WTC11 (cell line): Measurements from ENCODE around the gene SLC24A3. TPM values are rescaled to one million over a fixed set of nuclear protein-coding genes. Genes with fewer than 3 reads are reported as not detected.

ENCODE experiments used
- ATAC-seq: fragments of 200-7000 bp; cut with Tn5 transposase; 2 replicates; pipeline ENCODE4 v1.10.0; 2021; ENCODE audit warnings: mild to moderate bottlenecking, moderate library complexity
- CTCF ChIA-PET: fragments of 300-600 bp; sonication (Branson Sonifier 250); formaldehyde crosslinking; loops from one replicate; lab custom pipeline; 2021; ENCODE audit warnings: antibody characterized with exemption; lab: Charles Lee
- POLR2A ChIA-PET: fragments of 350-600 bp; sonication (Branson Sonifier 250); formaldehyde crosslinking; loops from one replicate; lab custom pipeline; 2021; ENCODE audit warnings: antibody characterized with exemption; lab: Charles Lee
- DNase-seq: peaks from one replicate; pipeline ENCODE4 v3.0.0; 2021; ENCODE audit warnings: low spot score
- H3K27ac Mint-ChIP-seq: 2 replicates; pipeline ENCODE4 v1.8.0; 2021; ENCODE audit warnings: mixed read lengths
- H3K27me3 Mint-ChIP-seq: 2 replicates; pipeline ENCODE4 v1.8.0; 2021; ENCODE audit warnings: low read depth, mild to moderate bottlenecking, moderate library complexity, mixed read lengths
- H3K36me3 Mint-ChIP-seq: 2 replicates; pipeline ENCODE4 v1.8.0; 2021; ENCODE audit warnings: mixed read lengths
- H3K4me1 Mint-ChIP-seq: 2 replicates; pipeline ENCODE4 v1.8.0; 2022; ENCODE audit warnings: mixed read lengths
- H3K4me3 Mint-ChIP-seq: 2 replicates; pipeline ENCODE4 v1.8.0; 2021; ENCODE audit warnings: mild to moderate bottlenecking, moderate library complexity, mixed read lengths
- H3K9me3 Mint-ChIP-seq: 2 replicates; pipeline ENCODE4 v1.8.0; 2021; ENCODE audit warnings: mixed read lengths
- ATF1 ChIP-seq: sonication (generic); formaldehyde crosslinking; IDR thresholded peaks from 2 replicates; pipeline ENCODE4 v1.8.1; 2023; ENCODE audit warnings: mild to moderate bottlenecking, moderate library complexity, missing genetic modification reagents
- ATF3 ChIP-seq: sonication (generic); formaldehyde crosslinking; conservative IDR thresholded peaks from 2 replicates; pipeline ENCODE4 v1.8.1; 2022; ENCODE audit warnings: mild to moderate bottlenecking, missing genetic modification reagents
- CREB1 ChIP-seq: sonication (generic); formaldehyde crosslinking; IDR thresholded peaks from 2 replicates; pipeline ENCODE4 v1.8.0; 2023; ENCODE audit warnings: mild to moderate bottlenecking, missing genetic modification reagents
- FOXJ3 ChIP-seq: sonication (generic); formaldehyde crosslinking; IDR thresholded peaks from 2 replicates; pipeline ENCODE4 v1.9.0; 2021; ENCODE audit warnings: missing genetic modification reagents, mild to moderate bottlenecking, borderline replicate concordance
- FOXP4 ChIP-seq: sonication (generic); formaldehyde crosslinking; IDR thresholded peaks from 2 replicates; pipeline ENCODE4 v1.8.0; 2022; ENCODE audit warnings: mild to moderate bottlenecking, missing genetic modification reagents
- GABPB1 ChIP-seq: sonication (generic); formaldehyde crosslinking; IDR thresholded peaks from 2 replicates; pipeline ENCODE4 v1.8.1; 2023; ENCODE audit warnings: mild to moderate bottlenecking, missing genetic modification reagents
- HMGXB4 ChIP-seq: sonication (generic); formaldehyde crosslinking; IDR thresholded peaks from 2 replicates; pipeline ENCODE4 v1.8.1; 2023; ENCODE audit warnings: mild to moderate bottlenecking, moderate library complexity, missing genetic modification reagents
- IRF1 ChIP-seq: sonication (generic); formaldehyde crosslinking; IDR thresholded peaks from 2 replicates; pipeline ENCODE4 v1.8.0; 2023; ENCODE audit warnings: missing genetic modification reagents
- JAZF1 ChIP-seq: fragments of 250-450 bp; sonication (Bioruptor Pico); IDR thresholded peaks from 2 replicates; pipeline ENCODE4 v1.9.0; 2021; ENCODE audit warnings: moderate library complexity, mild to moderate bottlenecking, inconsistent platforms
- SP1 ChIP-seq: sonication (generic); formaldehyde crosslinking; conservative IDR thresholded peaks from 2 replicates; pipeline ENCODE4 v1.8.1; 2022; ENCODE audit warnings: missing genetic modification reagents
- STAT6 ChIP-seq: sonication (generic); formaldehyde crosslinking; conservative IDR thresholded peaks from 2 replicates; pipeline ENCODE4 v1.8.1; 2023; ENCODE audit warnings: mild to moderate bottlenecking, low read depth, missing genetic modification reagents, moderate library complexity
- TEAD1 ChIP-seq: sonication (generic); formaldehyde crosslinking; IDR thresholded peaks from 2 replicates; pipeline ENCODE4 v1.8.0; 2022; ENCODE audit warnings: mild to moderate bottlenecking, missing genetic modification reagents
- TEAD4 ChIP-seq: sonication (generic); formaldehyde crosslinking; IDR thresholded peaks from 2 replicates; pipeline ENCODE4 v1.8.0; 2022; ENCODE audit warnings: mild to moderate bottlenecking, missing genetic modification reagents
- USF1 ChIP-seq: sonication (generic); formaldehyde crosslinking; IDR thresholded peaks from 2 replicates; pipeline ENCODE4 v1.8.0; 2022; ENCODE audit warnings: mild to moderate bottlenecking, missing genetic modification reagents
- ZBTB43 ChIP-seq: sonication (generic); formaldehyde crosslinking; IDR thresholded peaks from 2 replicates; pipeline ENCODE4 v1.8.1; 2023; ENCODE audit warnings: mild to moderate bottlenecking, missing genetic modification reagents
- ZNF121 ChIP-seq: sonication (generic); formaldehyde crosslinking; IDR thresholded peaks from 2 replicates; pipeline ENCODE4 v1.8.0; 2023; ENCODE audit warnings: missing genetic modification reagents
- ZNF281 ChIP-seq: sonication (generic); formaldehyde crosslinking; IDR thresholded peaks from 2 replicates; pipeline ENCODE4 v1.8.0; 2023; ENCODE audit warnings: mild to moderate bottlenecking, missing genetic modification reagents
- ZNF396 ChIP-seq: fragments of 250-450 bp; sonication (Bioruptor Pico); IDR thresholded peaks from 2 replicates; pipeline ENCODE4 v1.8.0; 2021; ENCODE audit warnings: mild to moderate bottlenecking, moderate library complexity, borderline replicate concordance
- ZNF423 ChIP-seq: fragments of 250-450 bp; sonication (Bioruptor Pico); IDR thresholded peaks from 2 replicates; pipeline ENCODE4 v2.1.2; 2022; ENCODE audit warnings: mild to moderate bottlenecking, moderate library complexity
- ZNF671 ChIP-seq: fragments of 250-450 bp; sonication (Bioruptor Pico); IDR thresholded peaks from 2 replicates; pipeline ENCODE4 v1.8.0; 2021; ENCODE audit warnings: mild to moderate bottlenecking
- total RNA-seq: library from RNA; stranded (reverse); gene quantifications from 3 replicates; pipeline ENCODE4 v1.2.3, GENCODE V29; 2021

The SLC24A3 gene
- total RNA-seq, 1 experiment from 2014 or later: 5.7 TPM

GRCh38 chr20:19713822-19714578 lies 501.6 kb downstream of the SLC24A3 start:
- no peak for ATAC-seq
- H3K36me3 Mint-ChIP-seq: peaks cover 26% of the 10 kb centered on the region
- ChIA-PET POLR2A (no interaction called here), CTCF (interaction anchor here (0.6 to 1.2 kb wide), 2 partner anchors 70 to 704 kb away, joined by 5 to 6 read pairs; no protein-coding TSS in a partner anchor)
- H3K4me3 Mint-ChIP-seq: no peak overlapping the region
- no peaks in the 10 kb centered on the region for H3K27me3 Mint-ChIP-seq
- H3K9me3 Mint-ChIP-seq: peaks cover 37% of the 10 kb centered on the region
- TF ChIP-seq FOXJ3 (CRISPR knock-in tag) (no peak), ZNF121 (CRISPR knock-in tag) (no peak), HMGXB4 (CRISPR knock-in tag) (no peak), ATF3 (CRISPR knock-in tag) (no peak), IRF1 (CRISPR knock-in tag) (no peak), USF1 (CRISPR knock-in tag) (no peak), SP1 (CRISPR knock-in tag) (no peak), JAZF1 (CRISPR knock-in tag) (no peak), ATF1 (CRISPR knock-in tag) (no peak), GABPB1 (no peak), ZNF281 (no peak), ZNF671 (CRISPR knock-in tag) (no peak), ZNF423 (no peak), FOXP4 (CRISPR knock-in tag) (no peak), TEAD4 (no peak), TEAD1 (CRISPR knock-in tag) (no peak), ZBTB43 (CRISPR knock-in tag) (no peak), STAT6 (CRISPR knock-in tag) (no peak), CREB1 (CRISPR knock-in tag) (no peak), ZNF396 (CRISPR knock-in tag) (no peak)
- TF ChIP-seq, all 79 proteins: peak for 0
- DNase-seq: no peak
- Mint-ChIP-seq H3K4me1 (peaks cover 2% of the 10 kb centered on the region; the same call in 1 of the 2 replicates), H3K27ac (no peak overlapping the region)
